GM19467 (cell line): ENCODE results near the gene MTUS2.

ENCODE experiments used
- ATAC-seq: cut with Tn5 transposase; IDR thresholded peaks from one replicate; pipeline ENCODE4 v1.9.1; 2021; ENCODE audit warnings: mild to moderate bottlenecking, moderate library complexity; ENCODE audit not compliant: unreplicated experiment

The MTUS2 gene

GRCh38 chr13:28856287-28856686 is 36.1 kb downstream of the MTUS2 start:
- ATAC-seq, result no peak

- ATAC-seq, result no peak
Measured at GRCh38 chr13:28859069-28859468, 38.9 kb downstream of the MTUS2 start.

GRCh38 chr13:28859717-28860116 is 39.6 kb downstream of the MTUS2 start:
- ATAC-seq, result no peak

- no peak for ATAC-seq
Measured at GRCh38 chr13:28864544-28864943, 44.4 kb downstream of the MTUS2 start.

- ATAC-seq, result no peak
Measured at GRCh38 chr13:28865149-28865744, 45.1 kb downstream of the MTUS2 start.

- ATAC-seq, result no peak
Measured at GRCh38 chr13:28865951-28866350, 45.8 kb downstream of the MTUS2 start.

DNA sequence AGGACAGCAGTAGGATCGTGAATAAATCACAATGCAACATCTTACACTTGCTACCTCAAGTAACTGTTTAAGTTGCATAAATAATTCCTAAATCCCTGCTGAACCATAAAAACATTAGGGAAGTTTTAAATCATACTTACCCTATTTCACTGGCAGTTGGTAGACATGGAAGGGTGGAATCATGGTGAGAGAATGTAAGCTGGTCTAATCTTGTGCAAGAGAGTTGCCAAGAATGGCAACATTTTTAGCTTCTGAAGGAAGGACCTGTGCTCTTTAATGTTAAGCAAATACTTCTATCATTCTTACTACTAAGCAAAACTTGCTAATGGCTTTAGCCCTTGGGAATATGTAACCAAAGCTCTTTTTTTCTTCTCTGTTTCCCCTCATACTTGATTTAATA is 46.8 kb downstream of the MTUS2 start:
- no peak for ATAC-seq

GRCh38 chr13:28867564-28867963 is 47.4 kb downstream of the MTUS2 start:
- no peak for ATAC-seq

GRCh38 chr13:28872427-28873176 is 52.5 kb downstream of the MTUS2 start:
- no peak for ATAC-seq

DNA sequence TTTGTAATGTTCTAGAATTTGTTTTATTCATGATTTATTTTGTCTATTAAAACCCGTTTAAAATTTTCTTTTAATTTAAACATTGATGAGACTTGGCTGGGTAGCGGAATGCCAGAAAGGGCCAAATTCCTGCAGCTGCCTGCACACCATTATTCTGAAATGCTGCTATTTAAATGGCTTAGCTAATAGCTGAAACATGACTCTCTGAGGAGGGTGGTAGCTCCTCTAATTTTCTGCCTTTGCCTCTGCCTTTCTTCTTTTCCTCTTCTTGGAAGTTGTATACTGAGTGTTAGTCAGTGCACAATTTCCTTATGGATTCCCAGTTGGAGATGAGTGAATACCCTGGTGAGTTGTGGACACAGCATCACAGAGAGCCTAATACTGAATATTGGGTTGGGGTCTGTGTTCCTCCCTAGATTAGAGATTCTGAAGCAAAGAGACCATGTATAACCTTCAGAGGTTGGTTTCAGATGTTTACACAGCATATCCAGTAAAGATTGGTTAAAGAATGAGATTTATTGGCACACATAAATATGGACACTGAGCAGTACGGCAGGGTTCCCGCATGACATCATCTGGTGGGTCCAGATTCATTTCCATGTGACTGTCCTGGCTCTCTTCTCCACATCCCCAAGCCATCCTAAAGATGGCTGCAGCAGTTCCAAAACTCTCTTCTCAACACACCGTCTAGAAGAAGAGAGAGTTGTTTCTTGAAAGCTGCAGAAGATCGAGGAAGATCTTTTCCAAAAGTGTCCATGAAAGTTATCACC is 55.9 kb downstream of the MTUS2 start:
- no peak for ATAC-seq

DNA sequence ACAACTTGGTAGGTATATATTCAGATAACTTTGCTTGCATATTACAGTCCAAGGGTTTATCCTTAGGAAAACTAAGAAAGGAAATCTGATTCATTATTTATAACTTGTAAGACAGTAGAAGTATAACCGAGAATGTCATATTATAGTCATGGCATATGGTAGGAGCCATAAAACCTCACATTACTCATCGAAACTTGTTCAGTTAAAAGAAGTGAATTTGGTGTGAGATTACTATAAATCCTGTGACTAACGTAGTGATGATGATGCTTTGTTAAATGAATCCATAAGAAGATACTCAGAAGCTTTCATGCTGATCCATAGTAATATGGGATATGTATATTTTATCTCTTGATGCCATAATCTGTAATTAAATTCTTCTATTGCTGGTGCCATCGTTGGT is 57.3 kb downstream of the MTUS2 start:
- ATAC-seq, result no peak

- ATAC-seq, result no peak
Measured at GRCh38 chr13:28885181-28885580, 65.0 kb downstream of the MTUS2 start.

DNA sequence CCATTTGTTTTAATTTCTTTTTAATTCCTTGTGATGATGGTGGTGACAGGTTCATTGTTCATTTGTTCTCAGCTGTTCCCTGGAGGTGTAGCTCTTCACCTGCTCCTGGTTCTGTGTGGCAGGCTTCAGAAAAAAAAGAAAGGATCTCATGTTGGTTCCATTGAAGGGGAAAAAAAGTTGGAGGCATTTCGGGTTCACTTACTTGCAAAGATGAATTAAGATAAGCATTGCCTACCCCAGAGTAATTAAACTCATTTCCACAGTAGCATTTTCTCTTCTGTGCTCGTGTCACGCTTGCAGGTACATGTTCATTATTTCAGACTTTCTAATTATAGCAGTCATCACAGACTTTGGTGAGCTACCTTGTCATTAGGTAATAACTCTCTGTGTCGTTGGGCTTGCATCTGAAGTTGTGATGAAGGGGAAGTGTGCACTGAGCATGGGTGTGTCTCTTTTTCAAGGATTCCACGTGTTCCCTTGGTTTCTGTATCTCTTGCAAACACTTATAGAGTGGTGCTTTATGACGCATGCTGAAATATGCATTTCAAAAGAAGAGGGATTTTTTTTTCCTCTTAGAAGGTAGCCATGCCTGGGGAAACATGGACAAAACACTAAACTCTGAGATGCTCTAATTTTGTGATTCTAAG is 69.1 kb downstream of the MTUS2 start:
- no peak for ATAC-seq

GRCh38 chr13:28890712-28891111 is 70.6 kb downstream of the MTUS2 start:
- ATAC-seq, result no peak

- no peak for ATAC-seq
Measured at GRCh38 chr13:28918030-28918429, 97.9 kb downstream of the MTUS2 start.

GRCh38 chr13:28922341-28922740 is 102.2 kb downstream of the MTUS2 start:
- no peak for ATAC-seq

- ATAC-seq, result no peak
Measured at GRCh38 chr13:28935104-28935503, 115.0 kb downstream of the MTUS2 start.

DNA sequence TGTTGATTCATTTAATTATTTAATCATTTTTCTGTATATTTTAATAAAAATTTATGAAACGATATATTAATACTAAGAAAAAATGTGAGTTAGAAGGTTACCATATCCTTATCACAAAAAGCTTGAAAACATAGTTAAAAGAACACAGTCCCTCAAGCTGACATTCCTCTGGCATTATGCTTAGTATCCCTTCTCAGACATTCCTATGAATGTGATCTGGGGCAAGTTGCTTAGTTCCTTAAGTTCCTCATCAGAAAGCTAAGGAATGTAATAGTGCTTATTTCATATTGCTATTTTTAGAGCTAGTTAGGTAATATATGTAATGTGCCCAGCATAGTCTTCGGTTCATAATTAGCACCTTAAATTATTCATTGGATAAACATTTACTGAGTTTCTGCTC is 122.8 kb downstream of the MTUS2 start:
- no peak for ATAC-seq

GRCh38 chr13:28953714-28954418 is 133.7 kb downstream of the MTUS2 start:
- ATAC-seq, result no peak

DNA sequence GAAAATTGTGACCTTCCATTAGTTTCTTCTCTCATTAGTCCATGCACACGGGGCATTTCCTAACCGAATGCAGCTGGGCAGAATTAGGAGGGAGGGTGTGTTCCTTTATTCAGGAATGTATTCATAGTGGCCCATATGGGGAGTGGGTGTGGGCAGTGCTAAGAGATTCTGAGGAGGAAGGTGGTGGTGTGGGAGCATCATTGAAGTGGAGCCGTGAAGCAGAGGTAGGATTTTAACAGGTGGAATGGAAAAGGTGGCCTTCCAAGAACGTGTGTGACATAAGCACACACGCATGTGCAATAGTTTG is 134.2 kb downstream of the MTUS2 start:
- no peak for ATAC-seq

DNA sequence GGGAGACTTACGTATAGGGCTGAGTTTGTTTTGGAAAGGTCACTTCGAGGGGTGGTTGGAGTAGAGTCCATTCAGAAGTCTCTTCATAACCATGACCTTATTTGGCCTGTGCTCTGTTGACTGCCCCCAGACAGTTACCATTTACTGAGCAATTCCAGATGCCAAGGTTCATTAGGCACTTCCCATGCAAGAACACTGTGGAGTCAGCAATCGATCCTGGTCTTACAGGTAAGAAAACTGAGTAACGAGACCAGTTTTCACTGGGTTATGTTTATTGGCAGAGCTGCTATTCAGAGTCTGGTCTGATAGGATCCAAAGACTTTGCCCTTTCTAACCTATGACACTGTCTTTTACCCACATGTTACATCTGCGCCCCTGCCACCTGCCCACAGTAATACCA is 134.7 kb downstream of the MTUS2 start:
- ATAC-seq, result no peak
